Right lobe of liver (tissue), 4 donors: ENCODE data around the gene IL17C.
A peak's percentile ranks its signal among the peaks of the same experiment; 100 is the strongest.

Experiments used
- CTCF ChIP-seq, 4 donors: fragments of 200-600 bp in 3 of 4; fragments of 450-650 bp in 1 of 4; IDR thresholded peaks; one replicate each; pipeline versions ENCODE4 v1.5.1 to v1.8.0; 2016 to 2022; ENCODE audit warnings: antibody characterized with exemption in 4 of 4, mild to moderate bottlenecking in 2 of 4
- POLR2A ChIP-seq: fragments of 450-650 bp; IDR thresholded peaks from one replicate; pipeline ENCODE4 v1.6.1; 2017; ENCODE audit warnings: antibody characterized with exemption, mild to moderate bottlenecking
- donor health status: DM: no; HTN: no; CAD: no.
- donor health status: DM: no; HTN: no; CAD: no.
- donor health status: DM: no; HTN: yes; CAD: no.

DNA sequence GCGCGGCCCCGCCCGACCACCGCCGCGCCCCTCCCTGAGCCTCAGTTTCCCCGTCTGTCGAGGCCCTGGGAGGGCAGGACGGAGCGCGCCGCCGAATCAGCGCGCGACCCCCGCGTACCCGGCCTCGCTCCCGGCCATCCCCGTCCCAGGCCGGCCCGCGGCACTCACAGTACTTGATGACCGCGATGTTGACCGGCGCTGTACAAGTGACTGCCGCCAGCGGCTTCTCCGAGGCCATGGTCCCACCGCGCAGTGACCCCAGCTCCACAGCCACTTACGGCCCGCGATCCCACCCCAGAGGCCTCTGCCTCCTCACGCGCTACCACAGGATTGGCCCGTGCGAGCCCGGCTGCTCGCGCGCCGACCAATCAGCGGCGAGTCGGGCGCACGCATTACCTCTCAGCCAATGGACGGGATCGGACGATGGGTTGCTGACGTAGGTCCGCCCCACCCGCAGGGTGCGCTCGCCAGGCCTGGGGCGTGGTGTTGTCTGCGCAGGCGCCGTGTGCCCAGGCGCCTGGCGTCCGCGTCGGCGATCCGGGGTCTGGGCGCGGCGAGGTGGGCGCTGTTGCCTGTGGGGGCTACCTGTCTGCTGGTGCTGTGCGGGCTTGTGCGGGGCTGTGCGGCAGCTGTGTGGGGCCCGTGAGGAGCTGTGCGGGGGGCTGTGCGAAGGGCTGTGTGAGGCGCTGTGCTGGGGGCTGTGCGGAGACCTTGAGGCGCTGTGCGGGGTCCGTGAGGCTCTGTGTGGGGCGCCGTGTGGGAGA is 24.7 kb downstream of the IL17C start, which contains the start of gene MVD:
- TF ChIP-seq POLR2A (peak; percentile 90), CTCF (IDR thresholded peaks at IDR 0.05) (peak in 1 of 4 donors; percentile 11)
